HCT116 (cell line): Measurements from ENCODE around the gene APBB2.

Experiments
- CEBPB ChIP-seq: IDR thresholded peaks from 2 replicates; pipeline ENCODE4 v1.6.1; 2012; ENCODE audit warnings: low read depth
- CTCF ChIP-seq, 3 experiments: fragments of 200-600 bp in 1 of 3; sonication (generic) in 1 of 3; IDR thresholded peaks in 2 of 3; conservative IDR thresholded peaks in 1 of 3; 2 replicates each; pipeline ENCODE4 v1.5.1; 2012 to 2017; ENCODE audit warnings: low read depth in 2 of 3, low read length in 2 of 3, antibody characterized with exemption in 1 of 3, borderline replicate concordance in 1 of 3, control low read depth in 1 of 3, mild to moderate bottlenecking in 1 of 3, mixed read lengths in 1 of 3, mixed run types in 1 of 3, moderate library complexity in 1 of 3; ENCODE audit not compliant: insufficient read depth in 1 of 3
- EZH2 ChIP-seq: fragments of 200-600 bp; sonication (generic); IDR thresholded peaks from 2 replicates; pipeline ENCODE4 v1.6.1; 2017; ENCODE audit warnings: antibody characterized with exemption, mixed run types
- POLR2AphosphoS5 ChIP-seq: IDR thresholded peaks from 2 replicates; pipeline ENCODE4 v1.6.1; 2011; ENCODE audit warnings: mild to moderate bottlenecking, low read depth, low read length, moderate library complexity
- RAD21 ChIP-seq: IDR thresholded peaks from 2 replicates; pipeline ENCODE4 v1.6.1; 2012; ENCODE audit warnings: low read depth, mild to moderate bottlenecking
- SP1 ChIP-seq: IDR thresholded peaks from 2 replicates; pipeline ENCODE4 v1.6.1; 2012; ENCODE audit warnings: low read depth
- SRF ChIP-seq: IDR thresholded peaks from 2 replicates; pipeline ENCODE4 v1.6.1; 2012; ENCODE audit warnings: low read depth
- TCF7L2 ChIP-seq: IDR thresholded peaks from 2 replicates; pipeline ENCODE4 v1.7.0; 2011; ENCODE audit warnings: borderline replicate concordance, inconsistent platforms; ENCODE audit not compliant: insufficient read depth, insufficient read length; ENCODE audit errors: extremely low read depth
- ZFX ChIP-seq: fragments of 450-650 bp; IDR thresholded peaks from 2 replicates; pipeline ENCODE4 v1.6.1; 2017
- ZNF274 ChIP-seq: fragments of 200-500 bp; sonication (Bioruptor generic); IDR thresholded peaks from 2 replicates; pipeline ENCODE4 v1.6.1; 2014; ENCODE audit warnings: mild to moderate bottlenecking, low read depth, low read length, inconsistent platforms
- TF ChIP-seq, protein P1 (sequence below): IDR thresholded peaks from 2 replicates; pipeline ENCODE4 v1.6.1; 2012

DNA sequence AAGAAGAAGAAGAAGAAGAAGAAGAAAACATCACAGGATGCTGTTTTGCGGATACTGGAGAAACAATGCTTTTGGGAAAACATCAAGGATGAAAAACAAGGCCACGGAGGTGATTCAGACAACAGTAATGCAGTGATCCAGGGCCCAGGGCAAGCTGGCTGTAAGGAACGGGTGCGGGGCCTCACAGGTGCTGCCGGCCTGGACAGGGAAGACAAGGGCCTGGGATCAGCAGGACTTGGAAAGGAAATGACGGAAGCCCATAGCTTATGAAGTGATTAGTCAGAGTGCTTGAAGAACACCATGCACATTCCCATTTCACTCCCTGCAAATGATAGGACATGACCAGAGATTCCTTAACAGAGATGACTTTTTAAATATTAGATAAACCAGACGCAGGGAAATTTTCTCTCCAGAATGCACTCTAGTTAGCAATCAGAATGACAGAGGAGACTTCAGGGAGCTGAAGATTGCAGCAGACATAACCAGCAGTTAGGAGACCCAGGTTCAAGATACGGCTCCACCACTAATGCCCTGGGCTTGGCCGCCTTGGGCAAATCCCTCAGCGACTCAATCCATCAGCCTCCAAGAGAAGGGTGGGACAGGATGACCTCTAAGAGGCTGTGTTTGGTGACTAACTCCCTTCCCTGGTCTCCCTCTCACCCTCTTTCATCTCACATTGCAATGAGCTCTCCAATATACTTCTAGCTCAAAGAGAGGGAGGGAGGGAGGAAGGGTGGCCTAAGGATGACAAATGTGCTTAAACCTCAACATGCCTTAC lies 54.1 kb downstream of the APBB2 start:
- no peak for TF ChIP-seq CTCF (IDR thresholded peaks at IDR 0.05 in 2 of 3, conservative IDR thresholded peaks at IDR 0.05 in 1 of 3; ENCODE audit: borderline replicate concordance in 1 of 3, insufficient read depth in 1 of 3, low read depth in 2 of 3, low read length in 2 of 3)
- TF ChIP-seq SRF, result peak; percentile 45
- no peak for TF ChIP-seq EZH2
- no peak for TF ChIP-seq ZFX
- TF ChIP-seq TCF7L2, result peak; percentile 77
- TF ChIP-seq POLR2AphosphoS5, result peak; percentile 18; the same call in 1 of the 2 replicates
- TF ChIP-seq, protein P1, sequence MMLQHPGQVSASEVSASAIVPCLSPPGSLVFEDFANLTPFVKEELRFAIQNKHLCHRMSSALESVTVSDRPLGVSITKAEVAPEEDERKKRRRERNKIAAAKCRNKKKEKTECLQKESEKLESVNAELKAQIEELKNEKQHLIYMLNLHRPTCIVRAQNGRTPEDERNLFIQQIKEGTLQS, result no peak
- TF ChIP-seq ZNF274, result no peak
- TF ChIP-seq SP1, result peak; percentile 57; the same call in 1 of the 2 replicates
- peak; percentile 21; the same call in 1 of the 2 replicates for TF ChIP-seq RAD21
- TF ChIP-seq CEBPB, result peak; percentile 52; the same call in 1 of the 2 replicates
